Right atrium auricular region (tissue), 2 donors: ENCODE data around the gene TSEN54. TPM values are rescaled to one million over a fixed set of nuclear protein-coding genes. Genes with fewer than 3 reads are reported as not detected.

Experiments used
- DNase-seq: peaks from one replicate; pipeline ENCODE4 v3.0.0-alpha.2; 2019; ENCODE audit warnings: low spot score
- H3K27ac ChIP-seq, 2 donors: fragments of 200-600 bp; sonication (generic); 1 replicate in 1 of 2; 2 replicates in 1 of 2; pipeline ENCODE4 v1.5.1; 2016 to 2019
- H3K27me3 ChIP-seq, 2 donors: fragments of 200-600 bp; sonication (generic); one replicate each; pipeline versions ENCODE4 v1.5.1 to v1.6.0; 2017 to 2019
- H3K36me3 ChIP-seq: fragments of 200-600 bp; sonication (generic); one replicate; pipeline ENCODE4 v1.5.1; 2016
- H3K4me1 ChIP-seq, 2 donors: fragments of 200-600 bp; sonication (generic); one replicate each; pipeline versions ENCODE4 v1.5.1 to v1.6.0; 2017 to 2019
- H3K4me3 ChIP-seq, 2 donors: fragments of 200-600 bp; sonication (generic); 1 replicate in 1 of 2; 2 replicates in 1 of 2; pipeline ENCODE4 v1.5.1; 2017 to 2019; ENCODE audit warnings: mild to moderate bottlenecking in 1 of 2, moderate library complexity in 1 of 2
- H3K9me3 ChIP-seq, 2 donors: fragments of 200-600 bp; sonication (generic); one replicate each; pipeline ENCODE4 v1.5.1; 2019
- total RNA-seq, 2 donors: library from RNA; depleted of rRNA; stranded (reverse); fragments of >200 nt; gene quantifications; one replicate each; pipeline ENCODE4 v1.1.0, GENCODE V29; 2016
- TF ChIP-seq, protein P1 (sequence below), 2 donors: fragments of 200-600 bp; sonication (generic); IDR thresholded peaks; one replicate each; pipeline ENCODE4 v1.5.1; 2019; ENCODE audit warnings: antibody characterized with exemption in 2 of 2

Gene TSEN54
- total RNA-seq, 2 donors from 2014 or later = 9.6 to 13.8 TPM

DNA sequence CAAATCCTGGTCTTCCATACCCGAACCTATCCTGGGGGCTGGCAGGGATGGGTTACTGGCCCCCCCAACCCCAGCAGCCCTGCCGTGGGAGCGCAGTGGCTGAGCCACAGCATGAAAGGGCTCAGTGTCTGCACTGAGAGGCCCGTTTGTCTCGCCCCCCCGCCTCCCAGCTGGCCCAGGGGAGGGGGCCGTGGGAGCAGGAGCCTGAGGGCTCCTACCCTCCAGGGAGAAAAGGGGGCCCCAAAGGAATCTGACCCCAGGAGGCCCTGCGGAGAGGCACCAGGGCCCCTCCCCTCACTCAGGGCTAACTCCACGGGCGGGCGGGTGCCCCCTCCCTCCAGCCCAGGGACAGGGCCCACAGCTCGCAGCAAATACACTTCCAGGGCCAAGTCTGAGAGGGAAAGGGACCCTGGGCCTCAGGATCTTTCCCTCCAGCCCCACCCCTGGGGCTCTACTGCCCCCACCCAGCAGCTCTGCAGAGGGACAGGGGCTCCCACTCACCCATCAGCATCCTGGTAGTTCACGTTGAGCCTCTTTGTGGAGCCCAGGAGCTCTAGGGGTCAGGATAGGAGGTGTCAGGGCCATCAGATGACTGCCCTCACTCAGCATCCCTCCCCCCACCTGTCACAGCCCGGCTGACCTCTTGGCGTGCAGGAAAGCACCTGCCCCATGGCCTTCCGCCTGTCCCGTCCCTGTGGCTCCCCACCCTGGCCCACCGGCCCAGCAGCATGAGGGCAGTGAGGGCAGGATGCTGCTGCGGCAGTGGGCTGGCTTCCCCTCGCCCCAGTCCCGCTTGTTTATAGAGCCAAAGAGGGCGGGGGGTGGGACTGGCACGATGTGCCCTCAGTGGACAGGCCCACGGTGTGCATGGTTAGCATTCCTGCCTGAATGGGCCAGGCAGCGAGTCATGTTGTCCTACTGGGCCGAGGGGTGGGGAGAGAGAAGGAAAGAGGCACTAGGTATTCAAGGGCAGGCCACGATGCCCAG is 8.3 kb upstream of the TSEN54 start:
- Histone ChIP-seq H3K9me3 (no peaks in the 10 kb centered on the region), H3K4me1 (peaks cover 0 to 52% of the 10 kb centered on the region in 2 donors), H3K27ac (peak overlapping the region; percentile 93 to 97), H3K4me3 (no peak overlapping the region), H3K36me3 (peaks cover 55% of the 10 kb centered on the region), H3K27me3 (no peaks in the 10 kb centered on the region)
- DNase-seq = no peak
- TF ChIP-seq, protein P1, sequence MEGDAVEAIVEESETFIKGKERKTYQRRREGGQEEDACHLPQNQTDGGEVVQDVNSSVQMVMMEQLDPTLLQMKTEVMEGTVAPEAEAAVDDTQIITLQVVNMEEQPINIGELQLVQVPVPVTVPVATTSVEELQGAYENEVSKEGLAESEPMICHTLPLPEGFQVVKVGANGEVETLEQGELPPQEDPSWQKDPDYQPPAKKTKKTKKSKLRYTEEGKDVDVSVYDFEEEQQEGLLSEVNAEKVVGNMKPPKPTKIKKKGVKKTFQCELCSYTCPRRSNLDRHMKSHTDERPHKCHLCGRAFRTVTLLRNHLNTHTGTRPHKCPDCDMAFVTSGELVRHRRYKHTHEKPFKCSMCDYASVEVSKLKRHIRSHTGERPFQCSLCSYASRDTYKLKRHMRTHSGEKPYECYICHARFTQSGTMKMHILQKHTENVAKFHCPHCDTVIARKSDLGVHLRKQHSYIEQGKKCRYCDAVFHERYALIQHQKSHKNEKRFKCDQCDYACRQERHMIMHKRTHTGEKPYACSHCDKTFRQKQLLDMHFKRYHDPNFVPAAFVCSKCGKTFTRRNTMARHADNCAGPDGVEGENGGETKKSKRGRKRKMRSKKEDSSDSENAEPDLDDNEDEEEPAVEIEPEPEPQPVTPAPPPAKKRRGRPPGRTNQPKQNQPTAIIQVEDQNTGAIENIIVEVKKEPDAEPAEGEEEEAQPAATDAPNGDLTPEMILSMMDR (IDR thresholded peaks at IDR 0.05) = no peak

DNA sequence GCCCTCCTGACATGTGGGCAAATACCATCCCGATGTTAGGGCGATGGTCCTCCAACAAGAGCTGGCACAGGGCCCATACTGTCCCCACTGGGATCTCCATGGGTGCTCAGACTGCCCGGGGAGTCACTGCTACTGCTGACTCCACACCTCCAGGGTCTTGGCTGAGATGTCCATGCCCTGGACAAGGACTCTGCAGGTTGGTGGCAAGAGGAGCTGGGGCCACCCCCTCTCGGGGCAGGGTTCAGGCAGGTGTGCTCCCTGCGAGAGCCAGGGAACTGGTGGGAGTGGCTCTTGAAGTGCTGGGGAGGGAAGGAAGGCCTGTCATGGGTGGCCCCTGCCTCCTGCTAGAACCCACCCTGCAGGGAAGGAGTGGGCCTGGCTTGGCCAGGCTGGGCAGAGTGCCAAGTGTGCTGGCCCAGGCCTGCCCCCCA is 7.4 kb upstream of the TSEN54 start:
- DNase-seq = no peak
- peak overlapping the region; percentile 93 to 97 for H3K27ac ChIP-seq
- H3K9me3 ChIP-seq = no peaks in the 10 kb centered on the region
- TF ChIP-seq, protein P1 (IDR thresholded peaks at IDR 0.05) = no peak
- H3K4me1 ChIP-seq = peaks cover 0 to 61% of the 10 kb centered on the region in 2 donors
- H3K4me3 ChIP-seq = peak overlapping the region in 1 of 2 donors; percentile 22
- no peaks in the 10 kb centered on the region for H3K27me3 ChIP-seq
- H3K36me3 ChIP-seq = peaks cover 55% of the 10 kb centered on the region

DNA sequence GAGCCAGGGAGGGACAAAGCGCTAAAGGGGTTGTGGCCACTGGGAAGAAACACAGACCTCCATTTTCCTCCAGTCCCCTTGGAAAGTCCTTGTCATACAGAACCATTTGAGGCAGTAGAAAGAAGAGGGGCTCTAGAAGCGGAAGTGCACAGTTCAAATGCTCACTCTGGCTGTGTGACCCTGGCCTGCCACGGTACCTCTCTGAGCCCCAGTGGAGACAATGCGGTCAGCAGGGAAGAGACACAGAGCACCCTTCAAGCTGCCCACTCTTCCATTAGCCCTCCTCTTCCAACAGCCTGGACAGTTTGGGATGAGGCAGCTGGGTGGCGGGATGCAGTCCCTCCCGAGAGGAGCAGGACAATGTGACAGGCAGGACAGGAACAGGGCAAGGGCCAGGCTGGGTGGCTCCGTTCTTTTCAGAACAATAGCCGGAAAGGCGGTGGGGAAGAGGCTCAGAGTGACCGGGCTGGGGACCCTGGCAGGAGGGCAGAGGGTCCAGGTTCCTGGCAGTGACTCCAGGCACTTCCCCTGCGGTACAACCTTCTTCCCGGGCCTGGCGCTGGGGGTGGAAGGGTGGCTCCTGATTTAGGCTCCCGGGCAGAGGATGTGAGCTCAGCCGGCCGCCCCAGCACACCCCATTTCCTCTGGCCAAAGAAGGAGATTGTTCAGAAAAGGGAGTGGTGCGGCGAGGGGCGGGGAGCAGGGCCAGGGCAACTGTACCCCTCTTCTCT is 6.6 kb upstream of the TSEN54 start:
- Histone ChIP-seq H3K4me3 (peak overlapping the region; percentile 18 to 22), H3K27ac (peak overlapping the region; percentile 93 to 97), H3K36me3 (peaks cover 47% of the 10 kb centered on the region), H3K4me1 (peaks cover 0 to 69% of the 10 kb centered on the region in 2 donors), H3K27me3 (no peaks in the 10 kb centered on the region), H3K9me3 (no peaks in the 10 kb centered on the region)
- TF ChIP-seq, protein P1 (IDR thresholded peaks at IDR 0.05) = no peak
- peak; percentile 69 for DNase-seq

DNA sequence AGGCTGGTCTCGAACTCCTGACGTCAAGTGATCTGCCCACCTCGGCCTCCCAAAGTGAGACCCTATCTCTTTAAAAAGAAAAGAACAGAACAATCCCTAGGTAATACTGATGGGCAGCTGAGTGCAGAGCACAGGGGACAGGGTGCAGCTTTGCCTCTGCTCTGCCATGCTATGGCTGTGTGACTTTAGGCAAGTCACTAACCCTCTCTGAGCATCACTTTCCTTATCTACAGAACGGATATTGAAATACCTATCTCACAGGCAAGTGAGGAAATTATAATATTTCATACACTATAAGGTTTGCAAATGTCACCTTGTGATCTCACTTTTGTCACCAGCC is 5.1 kb upstream of the TSEN54 start:
- H3K9me3 ChIP-seq = no peaks in the 10 kb centered on the region
- H3K4me3 ChIP-seq = peak overlapping the region in 1 of 2 donors; percentile 99

More for the DNA sequence above, 5.1 kb upstream of the TSEN54 start:
- DNase-seq = no peak
- Histone ChIP-seq H3K27ac (peak overlapping the region; percentile 93 to 97), H3K27me3 (no peaks in the 10 kb centered on the region), H3K36me3 (peaks cover 32% of the 10 kb centered on the region), H3K4me1 (peaks cover 0 to 69% of the 10 kb centered on the region in 2 donors)
- TF ChIP-seq, protein P1 (IDR thresholded peaks at IDR 0.05) = no peak
